Stimulated activated CD4-positive, alpha-beta T cell treated with anti-CD3 and anti-CD28 coated beads, Interleukin-4, amount 100 ng/mL, for 48 hours (primary cell): ENCODE results near the gene SYT15.
"Not testable (repeated sequence)": the region's sequence is repeated elsewhere in the genome, so short reads cannot be mapped to it uniquely, and the experiment has no call there.

ENCODE experiments used
- DNase-seq, 2 donors: peaks; one replicate each; pipeline ENCODE4 v3.0.0-alpha.2; 2020; ENCODE audit warnings: low read depth in 2 of 2

The SYT15 gene

DNA sequence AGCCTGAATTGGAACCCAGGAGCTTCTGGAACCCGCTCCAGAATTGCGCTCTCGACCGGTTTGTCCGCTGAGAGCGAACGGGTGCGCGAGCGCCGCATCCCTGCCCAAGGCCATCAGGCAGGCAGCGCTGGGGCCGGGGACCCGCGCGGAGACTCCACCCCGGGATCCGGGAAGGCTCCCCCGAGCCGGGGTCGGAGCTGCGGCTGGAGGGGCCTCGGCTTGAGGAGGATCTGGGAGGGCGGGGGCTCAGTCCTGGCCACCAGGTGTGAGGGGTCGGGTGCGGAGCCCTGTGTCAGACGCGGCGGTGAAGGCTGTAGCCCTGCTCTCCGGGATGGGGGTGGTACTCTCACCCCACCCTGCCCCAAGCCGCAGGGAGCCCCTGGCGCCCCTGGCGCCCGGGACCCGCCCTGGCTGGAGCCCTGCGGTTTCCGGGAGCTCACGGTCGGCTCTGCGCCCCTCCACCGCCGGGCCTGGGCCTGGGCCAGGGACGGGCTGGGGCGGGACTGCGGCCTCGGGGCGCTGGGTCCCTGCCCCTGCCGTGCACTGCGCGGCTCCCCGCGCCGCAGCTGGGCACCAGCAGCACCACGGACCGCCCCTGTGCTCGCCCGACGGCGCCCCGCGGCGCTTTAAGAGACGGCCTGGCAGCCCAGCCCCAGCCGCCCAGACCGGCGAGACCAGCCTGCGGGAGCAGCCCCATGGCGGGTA is at the start of gene SYT15:
SYT15 (plus strand) TSS at position 655 of the 705 bp plus-strand sequence; CDS start at position 696, 41 bp downstream.
- DNase-seq: not testable (repeated sequence)

DNA sequence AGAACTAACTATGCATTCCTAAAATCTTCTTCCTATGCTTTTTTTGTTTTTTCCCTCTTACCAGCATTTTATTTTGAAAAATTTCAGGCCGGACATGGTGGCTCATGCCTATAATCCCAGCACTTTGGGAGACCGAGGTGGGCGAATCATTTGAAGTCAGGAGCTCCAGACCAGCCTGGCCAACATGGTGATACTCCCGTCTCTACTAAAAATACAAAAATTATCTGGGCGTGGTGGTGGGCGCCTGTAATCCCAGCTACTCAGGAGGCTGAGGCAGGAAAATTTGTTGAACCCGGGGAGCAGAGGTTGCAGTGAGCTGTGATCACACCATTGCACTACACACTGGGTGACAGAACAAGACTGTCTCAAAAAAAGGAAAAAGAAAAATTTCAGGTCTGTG is 49.2 kb upstream of the SYT15 start:
- DNase-seq: not testable (repeated sequence)

DNA sequence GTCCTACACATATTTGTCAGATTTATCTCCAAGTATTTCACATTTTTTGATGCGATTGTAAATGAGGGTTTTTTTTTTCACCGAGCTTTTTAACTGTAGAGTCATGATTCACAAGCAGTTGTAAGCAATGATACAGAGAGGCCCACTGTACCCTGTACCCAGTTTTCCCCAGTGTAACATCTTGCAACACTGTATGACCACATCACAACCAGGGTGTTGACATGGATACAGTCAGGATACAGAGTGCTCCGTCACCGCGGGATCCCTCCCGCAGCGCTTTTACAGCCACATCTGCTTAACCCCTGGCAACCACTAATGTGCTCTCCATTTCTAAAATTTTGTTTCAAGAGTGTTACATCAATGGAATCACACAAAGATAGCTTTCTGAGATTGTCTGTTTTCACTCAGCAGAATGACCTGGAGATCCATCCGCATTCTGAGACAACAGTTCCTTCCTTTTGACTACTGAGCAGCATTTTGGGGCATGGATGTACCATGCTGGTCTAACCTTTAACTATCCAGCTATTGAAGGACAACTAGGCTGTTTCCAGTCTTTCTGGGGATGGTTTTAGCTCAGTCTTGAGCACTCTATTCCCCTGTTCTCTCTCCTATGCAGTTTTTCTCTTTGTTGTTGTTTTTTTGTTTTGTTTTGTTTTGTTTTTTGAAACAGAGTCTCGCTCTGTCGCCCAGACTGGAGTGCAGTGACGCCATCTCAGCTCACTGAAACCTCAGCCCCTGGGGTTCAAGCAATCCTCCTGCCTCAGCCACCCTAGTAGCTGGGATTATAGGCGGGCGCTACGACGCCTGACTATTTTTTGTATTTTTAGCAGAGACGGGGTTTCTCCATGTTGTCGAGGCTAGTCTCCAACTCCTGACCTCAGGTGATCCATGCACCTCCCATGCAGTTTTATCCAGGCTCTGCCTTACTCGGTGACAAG is 48.4 kb upstream of the SYT15 start:
- DNase-seq: no peak

DNA sequence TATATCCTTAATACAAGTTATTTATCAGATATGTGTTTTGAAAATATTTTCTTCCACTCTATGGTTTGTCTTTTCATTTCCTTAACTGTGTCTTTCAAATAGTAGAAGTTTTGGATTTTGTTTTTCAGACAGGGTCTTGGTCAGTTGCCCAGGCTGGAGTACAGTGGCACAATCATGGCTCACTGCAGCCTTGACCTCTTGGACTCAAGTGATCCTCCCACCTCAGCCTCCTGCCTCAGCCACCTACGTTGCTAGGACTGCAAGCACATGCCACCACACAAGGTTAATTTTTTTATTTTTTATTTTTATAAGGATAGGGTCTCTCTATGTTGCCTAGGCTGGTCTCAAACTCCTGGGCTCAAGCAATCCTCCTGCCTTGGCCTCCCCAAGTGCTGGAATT is 46.7 kb upstream of the SYT15 start:
- not testable (repeated sequence) for DNase-seq

DNA sequence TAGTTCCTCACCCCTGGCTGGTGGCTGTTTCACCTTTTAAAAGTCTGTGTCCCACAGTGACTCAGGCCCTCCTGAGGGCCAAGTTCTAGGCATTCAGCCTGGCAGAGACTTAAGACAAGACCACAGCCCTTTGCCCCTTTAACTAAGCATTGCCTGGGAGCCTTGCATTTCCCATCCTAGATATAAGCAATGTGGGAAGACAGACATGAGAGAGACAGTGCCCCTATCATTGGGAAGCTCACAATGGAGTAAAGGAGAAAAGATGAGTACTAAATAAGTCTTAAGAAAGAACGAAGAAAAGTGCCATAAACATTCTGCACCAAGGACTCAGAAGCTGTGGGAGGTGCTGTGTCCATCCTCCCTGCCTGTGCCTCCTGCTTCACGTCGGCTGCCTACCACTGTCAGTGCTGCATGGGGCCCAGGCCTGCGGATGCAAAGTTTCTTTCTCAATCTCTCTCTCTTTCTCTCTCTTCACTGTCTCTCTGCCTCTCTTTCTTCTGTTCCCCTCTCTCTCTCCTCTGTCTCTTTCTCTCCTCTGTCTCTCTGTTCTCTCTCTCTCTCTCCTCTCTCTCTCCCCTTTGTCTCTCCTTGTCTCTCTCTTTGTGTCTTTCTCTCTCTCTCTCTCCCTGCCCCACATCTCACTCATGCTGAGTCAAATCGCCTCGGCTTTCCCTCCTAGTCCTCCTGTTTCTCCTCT is 44.0 kb upstream of the SYT15 start:
- no peak for DNase-seq

DNA sequence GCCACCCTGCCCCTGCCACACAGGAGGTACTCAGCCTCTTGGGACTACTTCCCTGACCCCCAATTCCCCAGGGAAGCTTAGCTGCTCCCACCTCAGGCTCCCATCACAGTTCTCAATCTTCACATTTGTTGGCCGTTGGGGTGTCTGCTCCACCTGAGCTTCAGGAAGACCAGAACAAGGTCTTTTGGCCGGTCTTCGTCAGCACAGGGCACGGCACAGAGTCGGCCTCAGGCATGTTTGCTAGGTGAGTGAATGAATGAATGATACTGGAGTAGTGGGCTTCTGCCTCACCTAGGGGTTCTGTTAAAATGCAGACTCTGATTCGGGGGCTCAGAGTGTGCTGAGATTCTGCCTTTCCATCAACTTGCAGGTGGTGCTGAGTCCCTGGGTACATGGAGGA is 42.8 kb upstream of the SYT15 start:
- DNase-seq: no peak

DNA sequence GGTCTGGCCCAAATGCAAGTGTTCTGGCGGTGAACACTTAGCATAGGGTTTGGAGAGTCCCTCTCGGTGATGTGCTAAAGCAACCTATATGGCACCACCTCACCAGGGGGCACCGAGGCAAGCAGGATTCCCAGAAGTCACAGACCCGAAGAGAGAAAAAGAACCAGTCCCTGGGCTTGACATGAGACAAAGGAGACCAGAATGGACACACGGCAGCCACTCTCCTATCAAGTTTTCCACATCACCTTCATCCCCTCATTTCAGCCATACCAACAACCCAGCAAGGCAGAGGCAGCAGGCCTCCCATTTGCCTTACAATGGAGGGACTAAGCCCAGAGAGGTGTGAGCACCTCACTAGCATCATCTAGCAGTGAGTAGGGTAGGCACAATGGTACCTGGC is 42.1 kb upstream of the SYT15 start:
- DNase-seq: no peak

DNA sequence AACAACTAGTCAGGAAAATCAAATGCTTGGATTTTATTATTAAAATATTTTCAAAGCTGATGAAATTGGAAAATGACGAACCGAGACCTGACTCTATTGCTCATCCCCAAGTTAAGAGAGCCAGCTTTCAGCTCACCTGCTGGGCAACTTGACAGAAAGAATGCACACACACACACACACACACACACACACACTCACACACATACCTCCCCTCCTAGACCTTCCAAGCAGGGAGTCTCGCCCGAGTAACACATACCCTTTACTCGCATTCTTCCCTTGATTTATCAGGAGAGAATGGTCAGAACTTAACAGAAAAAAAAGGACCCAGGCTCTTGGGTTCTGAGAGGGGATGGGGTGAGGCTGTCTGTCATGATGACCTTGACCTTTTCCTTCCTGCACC is 41.6 kb upstream of the SYT15 start:
- no peak for DNase-seq

DNA sequence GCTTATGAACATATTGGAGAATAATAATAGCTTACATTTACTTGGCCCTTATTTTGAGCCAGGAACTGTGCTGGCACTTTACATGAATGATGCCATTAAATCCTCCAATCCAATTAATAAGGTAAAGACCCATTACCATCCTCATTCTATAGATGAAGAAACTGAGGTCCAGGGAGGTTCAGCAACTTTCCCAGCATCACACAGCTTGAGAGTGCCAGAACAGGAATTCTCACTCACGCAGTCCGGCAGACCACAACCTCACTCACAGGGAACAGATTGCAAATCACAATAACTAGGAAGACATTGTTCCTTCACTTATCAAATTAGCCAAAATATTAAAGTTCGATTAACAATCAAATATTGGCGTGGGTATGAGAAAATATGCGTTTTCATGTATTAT is 40.8 kb upstream of the SYT15 start:
- no peak for DNase-seq

DNA sequence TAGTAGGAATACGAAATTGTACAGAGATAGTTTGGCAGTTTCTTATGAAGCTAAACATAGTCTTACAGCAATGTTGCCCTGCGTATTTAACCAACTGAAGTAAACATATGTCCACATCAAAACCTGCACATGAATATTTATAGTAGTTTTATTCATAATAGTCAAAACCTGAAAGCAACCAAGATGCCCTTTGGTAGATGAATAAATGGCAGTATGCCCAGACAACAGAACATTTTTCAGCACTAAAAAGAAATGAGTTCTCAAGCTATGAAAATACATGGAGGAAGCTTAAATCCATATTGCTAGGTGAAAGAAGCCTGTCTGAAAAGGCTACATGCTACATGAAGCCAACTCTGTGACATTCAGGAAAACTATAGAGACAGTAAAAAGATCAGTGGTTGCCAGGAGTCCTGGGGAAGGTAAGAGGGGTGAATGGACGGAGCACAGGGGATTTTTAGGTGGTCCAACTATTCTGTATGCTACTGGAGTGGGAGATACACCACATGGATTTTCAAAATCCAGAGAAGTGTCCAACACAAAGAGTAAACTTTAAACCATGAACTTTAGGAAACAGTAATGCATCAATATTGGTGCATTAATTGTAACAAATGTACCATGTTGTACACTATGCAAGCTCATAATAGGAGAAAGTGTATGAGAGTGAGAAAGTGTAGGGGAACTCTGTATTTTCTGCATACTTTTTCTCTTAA is 40.1 kb upstream of the SYT15 start:
- no peak for DNase-seq

DNA sequence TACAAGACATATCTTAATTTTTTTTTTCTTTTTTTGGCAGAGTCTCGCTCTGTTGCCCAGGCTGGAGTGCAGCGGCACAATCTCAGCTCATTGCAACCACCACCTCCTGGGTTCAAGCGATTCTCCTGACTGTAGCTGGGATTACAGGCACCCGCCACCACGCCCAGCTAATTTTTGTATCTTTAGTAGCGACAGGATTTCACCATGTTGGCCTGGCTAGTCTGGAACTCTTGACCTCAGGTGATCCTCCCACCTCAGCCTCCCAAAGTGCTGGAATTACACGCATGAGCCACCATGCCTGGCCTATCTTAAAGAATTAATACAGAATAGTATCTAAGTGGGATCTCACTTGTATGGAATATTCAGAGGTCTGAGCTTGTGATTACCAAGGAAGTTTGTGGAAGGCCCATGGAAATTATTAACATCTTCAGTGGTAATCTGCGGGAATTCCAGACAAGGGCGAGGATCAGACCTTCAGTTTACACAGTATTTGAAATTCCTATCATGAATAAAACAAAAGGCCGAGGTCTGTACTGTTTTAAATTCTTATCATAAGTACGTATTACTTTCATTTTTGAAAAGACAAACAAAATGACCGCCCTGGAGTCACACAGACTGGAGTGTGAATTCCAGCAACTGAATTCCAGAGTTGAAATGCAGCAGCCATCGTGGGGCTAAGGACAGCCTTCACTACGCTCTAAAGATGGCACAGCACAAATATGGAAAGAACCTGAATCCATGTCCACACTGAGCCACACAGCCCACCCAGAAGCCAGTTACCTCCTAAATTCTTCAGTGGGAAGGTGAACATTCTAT is 39.1 kb upstream of the SYT15 start:
- DNase-seq: no peak

DNA sequence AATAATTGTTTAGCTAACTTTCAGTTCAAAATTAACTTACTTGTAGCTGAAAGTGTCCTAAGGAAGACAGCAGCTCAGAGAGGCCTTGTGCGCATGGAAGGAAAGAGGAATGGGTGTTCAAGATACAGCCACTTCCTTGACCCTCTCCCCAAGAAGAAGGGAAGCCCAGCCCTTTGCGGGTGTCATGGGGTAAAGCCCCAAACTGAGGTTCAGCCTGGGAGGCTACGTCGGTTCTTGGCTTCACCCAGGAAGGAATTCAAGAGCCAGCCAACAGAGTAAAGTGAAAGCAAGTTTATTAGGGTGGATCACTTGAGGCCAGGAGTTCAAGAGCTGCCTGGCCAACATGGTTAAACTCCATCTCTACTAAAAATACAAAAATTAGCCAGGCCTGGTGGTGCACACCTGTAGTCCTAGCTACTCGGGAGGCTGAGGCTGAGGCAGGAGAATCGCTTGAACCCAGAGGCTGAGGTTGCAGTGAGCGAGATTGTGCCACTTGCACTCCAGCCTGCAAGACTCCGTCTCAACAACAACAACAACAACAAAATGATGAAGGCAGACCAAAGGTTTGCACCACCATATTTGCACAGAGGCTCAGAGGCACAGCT is 38.4 kb upstream of the SYT15 start:
- DNase-seq: no peak

DNA sequence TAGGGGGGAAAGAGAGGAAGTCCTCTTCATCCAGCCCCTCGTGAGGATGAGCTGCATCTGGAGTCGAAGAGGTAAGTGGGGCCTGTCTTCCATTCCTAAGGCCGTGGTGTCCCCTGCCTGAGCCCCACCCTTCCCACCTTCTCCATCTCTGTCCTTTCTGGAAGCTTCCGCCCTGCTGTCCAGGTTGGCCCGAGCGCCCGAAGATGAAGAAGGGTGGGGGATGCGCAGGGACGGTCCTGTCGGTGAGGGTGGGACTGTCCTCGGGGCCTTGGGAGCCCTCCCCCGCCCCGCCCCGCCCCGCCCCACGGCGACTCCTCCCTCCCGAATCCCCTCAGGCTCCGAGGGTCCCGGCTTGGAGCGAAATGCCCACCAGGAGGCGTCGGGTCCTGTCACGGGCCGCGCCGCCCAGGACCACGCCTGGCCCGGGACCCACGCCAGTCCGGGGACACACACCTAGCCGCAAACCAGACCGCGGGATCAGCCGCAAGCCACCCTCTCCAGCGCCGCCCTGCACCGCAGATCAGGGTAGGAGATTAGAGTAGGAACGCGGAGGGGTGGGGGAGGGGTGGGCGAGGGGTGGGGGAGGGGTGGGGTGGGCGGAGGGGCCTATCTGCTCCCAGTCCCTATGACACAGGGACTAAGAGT is 37.8 kb upstream of the SYT15 start:
- DNase-seq: no peak

DNA sequence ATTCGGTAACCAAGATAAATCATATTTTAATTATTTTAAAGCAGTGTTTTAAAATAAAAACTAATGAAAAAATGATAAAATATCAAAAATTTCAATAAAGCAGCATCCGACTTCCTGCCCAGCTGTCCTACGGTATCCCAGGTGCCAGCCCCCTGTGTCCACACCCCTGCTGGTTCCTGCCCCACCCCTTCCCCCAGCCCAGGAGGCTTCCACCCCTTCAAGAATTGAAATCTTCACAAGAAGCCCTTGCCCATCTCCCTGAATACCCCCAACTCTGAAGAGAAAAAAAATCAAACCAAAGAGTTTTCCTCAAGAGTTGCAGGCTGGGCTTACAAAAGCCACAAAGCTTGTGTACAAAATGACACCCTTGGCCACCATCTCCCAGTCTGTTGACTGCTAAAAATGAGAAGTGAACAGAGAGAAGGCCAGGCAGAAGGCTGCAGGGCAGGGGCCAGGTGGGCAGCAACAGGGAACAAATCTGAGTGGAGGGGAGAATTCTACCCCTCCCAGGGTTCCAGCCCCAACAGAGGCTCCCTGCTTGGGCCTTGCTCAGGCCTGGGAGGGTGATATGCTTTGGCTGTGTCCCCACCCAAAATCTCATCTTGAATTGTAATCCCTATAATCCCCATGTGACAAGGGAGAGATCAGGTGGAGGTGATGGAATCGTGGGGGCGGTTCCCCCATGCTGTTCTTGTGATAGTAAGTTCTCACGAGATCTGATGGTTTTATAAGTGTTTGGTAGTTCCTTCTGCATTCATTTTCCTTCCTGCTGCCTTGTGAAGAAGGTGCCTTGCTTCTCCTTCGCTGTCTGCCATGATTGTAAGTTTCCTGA is 37.0 kb upstream of the SYT15 start:
- no peak for DNase-seq

DNA sequence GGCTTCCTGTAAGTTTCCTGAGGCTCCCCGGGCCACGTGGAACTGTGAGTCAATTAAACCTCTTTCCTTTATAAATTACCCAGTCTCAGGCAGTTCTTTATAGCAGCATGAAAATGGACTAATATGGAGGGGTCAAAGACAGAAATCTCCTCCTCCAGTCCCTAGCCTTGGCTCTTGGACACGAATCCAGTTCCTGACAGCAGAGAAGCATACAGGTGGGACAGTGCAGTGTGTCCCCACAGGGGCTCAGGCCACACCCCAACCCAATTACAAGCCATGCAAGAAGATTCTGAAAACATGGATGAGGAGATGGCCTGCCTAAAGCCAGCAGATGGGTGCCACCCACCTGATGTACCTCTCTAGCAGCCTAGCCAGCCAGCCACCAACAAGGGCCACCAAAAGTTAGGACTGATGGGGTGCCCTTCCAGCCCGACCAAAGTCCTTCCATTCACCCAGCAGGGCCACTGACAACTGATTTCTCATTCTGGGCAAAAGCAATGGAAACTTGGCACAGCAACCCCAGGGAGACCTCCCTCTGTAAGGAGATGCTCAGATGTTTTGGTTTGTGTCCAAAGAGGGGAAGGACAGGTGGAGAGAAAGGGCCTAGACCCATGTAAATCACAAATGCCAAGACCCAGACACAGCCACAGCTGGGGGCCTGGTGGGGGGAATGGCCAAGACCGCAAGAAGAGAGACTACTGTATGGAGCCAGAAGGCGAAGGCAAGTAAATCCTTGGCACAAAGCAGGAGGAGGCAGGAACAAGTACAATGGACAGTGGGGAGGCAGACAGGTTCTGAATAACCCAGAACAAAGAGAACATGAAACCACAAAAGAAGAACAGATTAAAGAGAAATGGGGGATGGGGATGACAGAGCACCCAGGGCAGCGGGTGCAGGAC is 36.1 kb upstream of the SYT15 start:
- no peak for DNase-seq

DNA sequence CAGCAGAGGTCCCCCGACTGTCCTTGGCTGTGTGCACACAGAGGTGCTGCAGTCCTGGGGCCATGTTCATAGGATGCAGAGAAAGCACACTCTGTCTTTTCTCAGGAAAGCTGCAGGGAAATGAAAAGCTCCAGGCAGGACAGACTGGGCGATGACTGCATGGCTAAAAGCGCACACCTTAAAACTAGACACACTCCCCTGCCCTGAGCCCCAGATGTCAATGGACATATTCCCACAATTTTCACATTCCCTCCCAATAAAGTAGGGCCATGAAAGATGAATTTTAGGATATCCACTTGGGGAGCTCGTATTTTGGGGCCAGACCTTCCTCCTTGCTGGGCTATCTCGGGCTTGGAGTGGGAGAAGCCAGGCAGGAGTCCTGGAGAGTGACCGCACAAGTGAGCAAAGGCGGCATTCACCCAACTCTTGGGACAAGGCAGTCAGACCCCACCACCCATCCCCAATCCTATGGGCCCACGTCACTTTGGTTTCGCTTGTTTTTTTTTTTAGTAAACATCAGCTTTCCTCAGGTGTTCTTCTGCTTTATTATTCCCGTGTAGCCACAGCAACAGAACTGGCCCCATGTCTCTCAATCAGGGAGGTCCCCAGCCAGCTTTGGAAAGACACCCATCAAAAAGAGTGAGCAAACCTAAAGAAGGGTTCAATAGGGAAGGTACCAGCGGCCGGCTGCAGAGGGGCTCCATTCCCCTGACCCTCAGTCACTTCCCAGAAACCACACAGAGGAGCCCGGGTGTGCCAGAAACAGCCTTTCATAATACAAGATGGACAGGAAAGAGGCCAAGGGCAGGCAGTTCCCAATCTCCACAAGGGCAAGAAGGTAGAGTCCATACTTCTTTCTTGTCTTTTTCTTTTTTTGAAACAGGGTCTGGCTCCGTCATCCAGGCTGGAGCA is 35.2 kb upstream of the SYT15 start:
- DNase-seq: no peak
